ENCODE data around the gene HOXC4. TPM values are rescaled to one million over a fixed set of nuclear protein-coding genes. Genes with fewer than 3 reads are reported as not detected.

Gene HOXC4
- total RNA-seq, 1 donor from 2014 or later = not detected

GRCh38 chr12:54051026-54051842 is 2.4 kb upstream of the HOXC4 start:
- H3K27me3 ChIP-seq (ENCODE audit: control insufficient read depth, insufficient read depth, low read length) = peaks cover 69% of the 10 kb centered on the region
- H3K4me3 ChIP-seq (ENCODE audit: low read depth, low read length) = no peak overlapping the region
- H3K36me3 ChIP-seq (ENCODE audit: control insufficient read depth, insufficient read depth, low read length) = no peaks in the 10 kb centered on the region
- DNase-seq (ENCODE audit: low read depth) = peak; percentile 34
- peak; percentile 7 for FAIRE-seq
- no peak for TF ChIP-seq CTCF (IDR thresholded peaks at IDR 0.05; ENCODE audit: insufficient read depth, low read length, severe bottlenecking)

GRCh38 chr12:54051874-54052437 is 1.7 kb upstream of the HOXC4 start:
- FAIRE-seq (no peak), DNase-seq (ENCODE audit: low read depth) (no peak)
- peaks cover 68% of the 10 kb centered on the region for H3K27me3 ChIP-seq (ENCODE audit: control insufficient read depth, insufficient read depth, low read length)
- no peaks in the 10 kb centered on the region for H3K36me3 ChIP-seq (ENCODE audit: control insufficient read depth, insufficient read depth, low read length)
- no peak overlapping the region for H3K4me3 ChIP-seq (ENCODE audit: low read depth, low read length)
- no peak for TF ChIP-seq CTCF (IDR thresholded peaks at IDR 0.05; ENCODE audit: insufficient read depth, low read length, severe bottlenecking)

- Histone ChIP-seq H3K27me3 (ENCODE audit: control insufficient read depth, insufficient read depth, low read length) (peaks cover 63% of the 10 kb centered on the region), H3K4me3 (ENCODE audit: low read depth, low read length) (no peak overlapping the region), H3K36me3 (ENCODE audit: control insufficient read depth, insufficient read depth, low read length) (no peaks in the 10 kb centered on the region)
- TF ChIP-seq CTCF (IDR thresholded peaks at IDR 0.05; ENCODE audit: insufficient read depth, low read length, severe bottlenecking) = no peak
- DNase-seq (ENCODE audit: low read depth) (no peak), FAIRE-seq (no peak)
Observed at GRCh38 chr12:54052438-54053002, 1.1 kb upstream of the HOXC4 start.

- Histone ChIP-seq H3K36me3 (ENCODE audit: control insufficient read depth, insufficient read depth, low read length) (no peaks in the 10 kb centered on the region), H3K27me3 (ENCODE audit: control insufficient read depth, insufficient read depth, low read length) (peaks cover 62% of the 10 kb centered on the region), H3K4me3 (ENCODE audit: low read depth, low read length) (no peak overlapping the region)
- FAIRE-seq (no peak), DNase-seq (ENCODE audit: low read depth) (no peak)
- TF ChIP-seq CTCF (IDR thresholded peaks at IDR 0.05; ENCODE audit: insufficient read depth, low read length, severe bottlenecking) = no peak
Observed at GRCh38 chr12:54053003-54053750, 458 bp upstream of the HOXC4 start.

GRCh38 chr12:54054742-54055194 is 1.1 kb downstream of the HOXC4 start:
- Histone ChIP-seq H3K27me3 (ENCODE audit: control insufficient read depth, insufficient read depth, low read length) (peaks cover 67% of the 10 kb centered on the region), H3K36me3 (ENCODE audit: control insufficient read depth, insufficient read depth, low read length) (no peaks in the 10 kb centered on the region), H3K4me3 (ENCODE audit: low read depth, low read length) (no peak overlapping the region)
- DNase-seq (ENCODE audit: low read depth) (no peak), FAIRE-seq (no peak)
- TF ChIP-seq CTCF (IDR thresholded peaks at IDR 0.05; ENCODE audit: insufficient read depth, low read length, severe bottlenecking) = no peak
